ENCODE data around the gene PLCH1. TPM values are rescaled to one million over a fixed set of nuclear protein-coding genes. Genes with fewer than 3 reads are reported as not detected.

Gene PLCH1
- total RNA-seq, 6 experiments from 2014 or later, result not detected

- Mint-ChIP-seq H3K4me3 (no peak overlapping the region), H3K27me3 (ENCODE audit: insufficient read depth) (peaks cover 2% of the 10 kb centered on the region; the same call in 1 of the 2 replicates), H3K9me3 (no peaks in the 10 kb centered on the region), H3K36me3 (ENCODE audit: low read depth) (no peaks in the 10 kb centered on the region), H3K27ac (no peak overlapping the region), H3K4me1 (ENCODE audit: low read depth) (no peaks in the 10 kb centered on the region)
- no peak for TF ChIP-seq CTCF (IDR thresholded peaks at IDR 0.05)
- DNase-seq, result no peak
These were observed 163.3 kb downstream of the PLCH1 start for GRCh38 chr3:155581579-155581978.

GRCh38 chr3:155572085-155572484, 172.8 kb downstream of the PLCH1 start:
- Mint-ChIP-seq H3K27ac (no peak overlapping the region), H3K9me3 (peaks cover 7% of the 10 kb centered on the region; the same call in 1 of the 2 replicates)

GRCh38 chr3:155568295-155568694, 176.6 kb downstream of the PLCH1 start:
- DNase-seq, result no peak
- Mint-ChIP-seq H3K27ac (no peak overlapping the region), H3K9me3 (no peaks in the 10 kb centered on the region), H3K27me3 (ENCODE audit: insufficient read depth) (no peaks in the 10 kb centered on the region), H3K4me1 (ENCODE audit: low read depth) (no peaks in the 10 kb centered on the region), H3K4me3 (no peak overlapping the region), H3K36me3 (ENCODE audit: low read depth) (no peaks in the 10 kb centered on the region)
- no peak for TF ChIP-seq CTCF (IDR thresholded peaks at IDR 0.05)

More at GRCh38 chr3:155572085-155572484, 172.8 kb downstream of the PLCH1 start:
- no peaks in the 10 kb centered on the region for H3K36me3 Mint-ChIP-seq (ENCODE audit: low read depth)
- peak; percentile 5 for DNase-seq
- no peaks in the 10 kb centered on the region for H3K4me1 Mint-ChIP-seq (ENCODE audit: low read depth)
- H3K4me3 Mint-ChIP-seq, result no peak overlapping the region
- no peak for TF ChIP-seq CTCF (IDR thresholded peaks at IDR 0.05)
- no peaks in the 10 kb centered on the region; the same call in none of the 2 replicates for H3K27me3 Mint-ChIP-seq (ENCODE audit: insufficient read depth)

GRCh38 chr3:155560594-155560993, 184.3 kb downstream of the PLCH1 start:
- H3K4me3 Mint-ChIP-seq, result no peak overlapping the region
- TF ChIP-seq CTCF (IDR thresholded peaks at IDR 0.05), result no peak
- no peaks in the 10 kb centered on the region for H3K9me3 Mint-ChIP-seq
- no peak overlapping the region for H3K27ac Mint-ChIP-seq
- no peaks in the 10 kb centered on the region; the same call in 1 of the 2 replicates for H3K4me1 Mint-ChIP-seq (ENCODE audit: low read depth)
- no peak for DNase-seq
- no peaks in the 10 kb centered on the region for H3K36me3 Mint-ChIP-seq (ENCODE audit: low read depth)
- H3K27me3 Mint-ChIP-seq (ENCODE audit: insufficient read depth), result no peaks in the 10 kb centered on the region; the same call in 1 of the 2 replicates

GRCh38 chr3:155560135-155560534, 184.7 kb downstream of the PLCH1 start:
- no peaks in the 10 kb centered on the region for H3K9me3 Mint-ChIP-seq
- H3K4me1 Mint-ChIP-seq (ENCODE audit: low read depth), result no peaks in the 10 kb centered on the region; the same call in 1 of the 2 replicates
- no peak for TF ChIP-seq CTCF (IDR thresholded peaks at IDR 0.05)
- H3K4me3 Mint-ChIP-seq, result no peak overlapping the region
- no peaks in the 10 kb centered on the region; the same call in 1 of the 2 replicates for H3K27me3 Mint-ChIP-seq (ENCODE audit: insufficient read depth)
- DNase-seq, result no peak
- H3K27ac Mint-ChIP-seq, result no peak overlapping the region
- no peaks in the 10 kb centered on the region for H3K36me3 Mint-ChIP-seq (ENCODE audit: low read depth)

GRCh38 chr3:155556531-155556930, 188.3 kb downstream of the PLCH1 start:
- Mint-ChIP-seq H3K9me3 (no peaks in the 10 kb centered on the region), H3K27me3 (ENCODE audit: insufficient read depth) (no peaks in the 10 kb centered on the region; the same call in 1 of the 2 replicates), H3K4me3 (no peak overlapping the region), H3K36me3 (ENCODE audit: low read depth) (no peaks in the 10 kb centered on the region), H3K4me1 (ENCODE audit: low read depth) (no peaks in the 10 kb centered on the region; the same call in 1 of the 2 replicates), H3K27ac (no peak overlapping the region)
- no peak for DNase-seq
- no peak for TF ChIP-seq CTCF (IDR thresholded peaks at IDR 0.05)

Measured in HFFc6 (cell line).